ENCODE data around the gene CEP72.

- TF ChIP-seq CTCF (IDR thresholded peaks at IDR 0.05) (no peak), POLR2AphosphoS5 (IDR thresholded peaks at IDR 0.05) (no peak)
Observed at GRCh38 chr5:665541-665955, 53.4 kb downstream of the CEP72 start.

Data from breast epithelium (tissue), 3 donors.